K562 (cell line): Measurements from ENCODE around the gene CXCR5. TPM values are rescaled to one million over a fixed set of nuclear protein-coding genes. Genes with fewer than 3 reads are reported as not detected.
A peak's percentile ranks its signal among the peaks of the same experiment; 100 is the strongest.

Source experiments
- ATAC-seq: fragments of 200-7000 bp; cut with Tn5 transposase; 3 replicates; pipeline ENCODE4 v1.9.1; 2020; ENCODE audit warnings: moderate library complexity
- BruUV-seq: library from RNA; stranded (reverse); fragments of 400-500 nt; replicated peaks from 2 replicates; lab custom pipeline; 2021; lab: Mats Ljungman, UMichigan
- CTCF ChIA-PET: fragments of 300-600 bp; formaldehyde crosslinking; extraction: SDS; loops from one replicate; lab custom pipeline; 2021; ENCODE audit warnings: low intra/inter-chr PET ratio; lab: Yijun Ruan, JAX
- POLR2A ChIA-PET: fragments of 300-600, 350-650 bp; sonication (Branson Sonifier 250); formaldehyde crosslinking; extraction: SDS; loops from one replicate; lab custom pipeline; 2021; ENCODE audit warnings: antibody characterized with exemption, inconsistent platforms; lab: Yijun Ruan, JAX
- DNase-seq, 4 experiments: peaks; one replicate each; pipeline versions ENCODE4 v3.0.0 to v3.0.0-alpha.2; 2011 to 2018; ENCODE audit warnings: low spot score in 3 of 4, mixed read lengths in 3 of 4; ENCODE audit errors: extremely low read depth in 1 of 4
- FAIRE-seq: peaks from 2 replicates; lab custom pipeline; 2011; peaks lifted over from hg19 to GRCh38; lab: Jason Lieb, UNC
- H2AFZ ChIP-seq: 2 replicates; pipeline ENCODE4 v1.6.0; 2011; ENCODE audit warnings: low read depth, low read length, control low read depth, inconsistent platforms
- H3K27ac ChIP-seq: fragments of 200-600 bp; 3 replicates; pipeline ENCODE4 v1.8.0; 2011; ENCODE audit warnings: low read depth, mild to moderate bottlenecking, control low read depth, inconsistent platforms, low read length, moderate library complexity, mixed read lengths; ENCODE audit errors: extremely low read depth
- H3K27me3 ChIP-seq, 2 experiments: fragments of 300-600 bp in 1 of 2; 2 replicates in 1 of 2; 3 replicates in 1 of 2; pipeline versions ENCODE4 v1.6.0 to v1.8.0; 2011; ENCODE audit warnings: inconsistent platforms in 2 of 2, low read length in 2 of 2, mild to moderate bottlenecking in 1 of 2, mixed read lengths in 1 of 2, moderate library complexity in 1 of 2; ENCODE audit not compliant: control insufficient read depth in 2 of 2, insufficient read depth in 2 of 2
- H3K36me3 ChIP-seq: fragments of 300-600 bp; 3 replicates; pipeline ENCODE4 v1.8.0; 2011; ENCODE audit warnings: mild to moderate bottlenecking, low read length, inconsistent platforms; ENCODE audit not compliant: control insufficient read depth, insufficient read depth
- H3K4me1 ChIP-seq, 2 experiments: fragments of 200-600 bp in 1 of 2; replicated peaks in 1 of 2; 2 replicates in 1 of 2; 3 replicates in 1 of 2; pipeline versions ENCODE4 v1.5.1 to v1.8.0; 2011; ENCODE audit warnings: inconsistent platforms in 2 of 2, low read length in 2 of 2, mild to moderate bottlenecking in 1 of 2, mixed read lengths in 1 of 2, moderate library complexity in 1 of 2; ENCODE audit not compliant: control insufficient read depth in 2 of 2, insufficient read depth in 2 of 2
- H3K4me2 ChIP-seq: 2 replicates; pipeline ENCODE4 v1.6.1; 2011; ENCODE audit warnings: low read length, control low read depth, inconsistent platforms, mixed read lengths; ENCODE audit not compliant: insufficient read depth
- H3K4me3 ChIP-seq: fragments of 200-600 bp; sonication (generic), shearing (Covaris generic); 2 replicates; pipeline ENCODE4 v1.5.1; 2016; ENCODE audit warnings: control low read depth, inconsistent platforms
- H3K79me2 ChIP-seq: fragments of 200-600 bp; 3 replicates; pipeline ENCODE4 v1.8.0; 2011; ENCODE audit warnings: low read length, inconsistent platforms; ENCODE audit not compliant: control insufficient read depth, insufficient read depth
- H3K9ac ChIP-seq, 2 experiments: 2 replicates each; pipeline versions ENCODE4 v1.6.0 to v1.6.1; 2011; ENCODE audit warnings: low read depth in 2 of 2, low read length in 2 of 2, control low read depth in 1 of 2, inconsistent platforms in 1 of 2, mild to moderate bottlenecking in 1 of 2, mixed read lengths in 1 of 2; ENCODE audit not compliant: insufficient read depth in 1 of 2
- H3K9me1 ChIP-seq: one replicate; pipeline ENCODE4 v1.6.0; 2011; ENCODE audit warnings: inconsistent platforms, mild to moderate bottlenecking, low read length, moderate library complexity; ENCODE audit not compliant: control insufficient read depth, insufficient read depth
- H3K9me3 ChIP-seq: replicated peaks from 2 replicates; pipeline ENCODE4 v1.5.1; 2011; ENCODE audit warnings: low read depth, low read length, inconsistent platforms; ENCODE audit not compliant: control insufficient read depth, insufficient read depth
- H4K20me1 ChIP-seq: replicated peaks from 2 replicates; pipeline ENCODE4 v1.6.1; 2011; ENCODE audit warnings: low read length, inconsistent platforms, mixed read lengths; ENCODE audit not compliant: control insufficient read depth, insufficient read depth
- BHLHE40 ChIP-seq: IDR thresholded peaks from 2 replicates; pipeline ENCODE4 v1.6.1; 2011; ENCODE audit warnings: low read length, improper control_type of control experiment
- CC2D1A ChIP-seq: fragments of 450-650 bp; IDR thresholded peaks from 2 replicates; pipeline ENCODE4 v1.6.1; 2017; ENCODE audit warnings: mild to moderate bottlenecking
- CEBPG ChIP-seq, 3 experiments: fragments of 200-800 bp in 1 of 3; sonication (Bioruptor generic) in 1 of 3; sonication (generic) in 1 of 3; formaldehyde crosslinking in 1 of 3; IDR thresholded peaks in 2 of 3; conservative IDR thresholded peaks in 1 of 3; 2 replicates each; pipeline versions ENCODE4 v1.6.1 to v1.8.0; 2016 to 2022; ENCODE audit warnings: missing compliant biosample characterization in 2 of 3, missing genetic modification characterization in 2 of 3, mild to moderate bottlenecking in 1 of 3, missing genetic modification reagents in 1 of 3
- CGGBP1 ChIP-seq: fragments of 250-450 bp; sonication (Bioruptor Pico); IDR thresholded peaks from 2 replicates; pipeline ENCODE4 v1.9.0; 2021; ENCODE audit warnings: mild to moderate bottlenecking
- EWSR1 ChIP-seq: fragments of 450-650 bp; IDR thresholded peaks from 2 replicates; pipeline ENCODE4 v1.6.1; 2018; ENCODE audit warnings: borderline replicate concordance, mild to moderate bottlenecking, low read depth, moderate library complexity; ENCODE audit not compliant: partially characterized antibody
- HEY1 ChIP-seq: fragments of 250-450 bp; sonication (Bioruptor Pico); IDR thresholded peaks from 2 replicates; pipeline ENCODE4 v1.5.0; 2020; ENCODE audit warnings: mild to moderate bottlenecking, moderate library complexity, borderline replicate concordance
- JUNB ChIP-seq: fragments of 450-650 bp; formaldehyde crosslinking; conservative IDR thresholded peaks from 2 replicates; pipeline ENCODE4 v1.4.0; 2020; ENCODE audit warnings: mild to moderate bottlenecking
- NR2C1 ChIP-seq, 2 experiments: fragments of 450-650 bp; IDR thresholded peaks; 2 replicates each; pipeline ENCODE4 v1.6.1; 2017; ENCODE audit warnings: mild to moderate bottlenecking in 2 of 2, antibody characterized with exemption in 1 of 2, inconsistent platforms in 1 of 2, missing compliant biosample characterization in 1 of 2, missing genetic modification characterization in 1 of 2
- RBBP5 ChIP-seq: fragments of 200-600 bp; sonication (generic); IDR thresholded peaks from 2 replicates; pipeline ENCODE4 v1.6.1; 2012; ENCODE audit warnings: borderline replicate concordance, mild to moderate bottlenecking, low read length, control low read depth, inconsistent platforms; ENCODE audit not compliant: insufficient read depth, poor library complexity, severe bottlenecking
- SRF ChIP-seq, 2 experiments: fragments of 250-450, 450-650 bp in 1 of 2; sonication (Bioruptor Pico) in 1 of 2; sonication (generic) in 1 of 2; formaldehyde crosslinking; IDR thresholded peaks; 2 replicates each; pipeline versions ENCODE4 v1.5.0 to v1.5.1; 2020 to 2022; ENCODE audit warnings: mild to moderate bottlenecking in 1 of 2, missing genetic modification reagents in 1 of 2
- SRSF7 ChIP-seq: fragments of 200-400 bp; formaldehyde crosslinking; optimal IDR thresholded peaks from 2 replicates; pipeline ENCODE3; 2017; ENCODE audit warnings: mild to moderate bottlenecking, low read depth, low read length
- YBX1 ChIP-seq: fragments of 450-650 bp; IDR thresholded peaks from 2 replicates; pipeline ENCODE4 v1.7.1; 2016; ENCODE audit warnings: mild to moderate bottlenecking
- ZNF175 ChIP-seq: fragments of 200-800 bp; sonication (Bioruptor generic); IDR thresholded peaks from 2 replicates; pipeline ENCODE4 v1.6.1; 2016; ENCODE audit warnings: low read depth, mild to moderate bottlenecking, missing genetic modification characterization, missing compliant biosample characterization
- ZNF232 ChIP-seq: sonication (generic); formaldehyde crosslinking; IDR thresholded peaks from 2 replicates; pipeline ENCODE4 v1.8.0; 2022; ENCODE audit warnings: mild to moderate bottlenecking, missing genetic modification reagents
- ZNF592 ChIP-seq: fragments of 450-650 bp; IDR thresholded peaks from 2 replicates; pipeline ENCODE4 v1.6.1; 2017; ENCODE audit warnings: antibody characterized with exemption, mild to moderate bottlenecking
- ZNF76 ChIP-seq: fragments of 250-450 bp; sonication (Bioruptor Pico); IDR thresholded peaks from 2 replicates; pipeline ENCODE4 v1.4.0; 2020; ENCODE audit warnings: mild to moderate bottlenecking, moderate library complexity, borderline replicate concordance
- WGBS: fragments of 100-300 bp; shearing (Covaris generic); methylation state at CpG from one replicate; pipeline ENCODE4 v1.1.6; 2016; ENCODE audit warnings: low coverage, mixed read lengths; ENCODE audit not compliant: insufficient coverage; ENCODE audit errors: missing lambda C conversion rate; 5-methylcytosine and 5-hydroxymethylcytosine counted together
- in situ Hi-C: fragments of 300-500 bp; cut with MboI; formaldehyde crosslinking; loops from 4 replicates; pipeline ENCODE4 v1.15.0; 2018; ENCODE audit warnings: inconsistent platforms, mixed read lengths
- intact Hi-C: fragments of 100-400 bp; cut with micrococcal nuclease; formaldehyde crosslinking; loops from 2 replicates; pipeline ENCODE4 v1.14.2; 2022
- polyA plus RNA-seq, 8 experiments: library from polyadenylated mRNA; depleted of rRNA in 4 of 8; stranded (reverse) in 5 of 8; unstranded in 3 of 8; fragments of >200 nt; fragmentation: Nextera tagmentation in 2 of 8; fragmentation: Illumina TruSeq in 1 of 8; extraction: Ambion mirVana in 2 of 8; extraction: Trizol in 1 of 8; gene quantifications; 2 replicates each; pipeline versions ENCODE4 v1.2.1 to v1.2.3, GENCODE V29; 2011 to 2014; ENCODE audit warnings: inconsistent platforms in 1 of 8, missing spikeins in 1 of 8
- total RNA-seq, 7 experiments: library from RNA; depleted of rRNA in 6 of 7; stranded (reverse); fragments of >200 nt in 6 of 7; fragmentation: Illumina TruSeq in 2 of 7; extraction: Trizol in 2 of 7; gene quantifications; 2 replicates each; pipeline versions ENCODE4 v1.2.1 to v1.2.3, GENCODE V29; 2011 to 2021; ENCODE audit warnings: low replicate concordance in 1 of 7

CXCR5 gene
- total and polyA plus RNA-seq, 9 of the 15 experiments (the other 6 are each of a cell fraction or from before 2014, with no cell fraction given): 0.03 to 0.06 TPM; not detected in 7

GRCh38 chr11:118917481-118918127 is 33.9 kb downstream of the CXCR5 start:
- WGBS: 53% methylated on average over 13 of the region's 13 CpGs
- TF ChIP-seq RBBP5 (no peak), BHLHE40 (no peak), ZNF232 (CRISPR knock-in tag) (no peak), NR2C1 (IDR thresholded peaks at IDR 0.05) (peak; percentile 91), NR2C1 (tag; IDR thresholded peaks at IDR 0.05) (peak; percentile 91), ZNF175 (no peak), ZNF592 (peak; percentile 45; the same call in 1 of the 2 replicates), HEY1 (CRISPR knock-in tag) (no peak), CEBPG (CRISPR knock-in tag; IDR thresholded peaks at IDR 0.05) (no peak), CEBPG (tag; conservative IDR thresholded peaks at IDR 0.05 in 1 of 2, IDR thresholded peaks at IDR 0.05 in 1 of 2) (0 out of 4 replicates have a peak, but pooled peaks of 1 of the 2 experiments have one; percentile 40), EWSR1 (no peak), SRSF7 (no peak), CC2D1A (no peak), SRF (CRISPR knock-in tag; IDR thresholded peaks at IDR 0.05) (no peak), JUNB (CRISPR knock-in tag) (no peak), ZNF76 (CRISPR knock-in tag) (no peak), CGGBP1 (CRISPR knock-in tag) (no peak), YBX1 (no peak)

More at GRCh38 chr11:118917481-118918127, 33.9 kb downstream of the CXCR5 start:
- POLR2A ChIA-PET: interaction anchor here (0.5 to 0.6 kb wide), 2 partner anchors 18 to 170 kb away, joined by 3 to 4 read pairs; no protein-coding TSS in a partner anchor
- FAIRE-seq: no peak
- H3K79me2 ChIP-seq: peaks cover 35% of the 10 kb centered on the region
- H2AFZ ChIP-seq: peak overlapping the region; percentile 90
- ATAC-seq: no peak
- H3K9me3 ChIP-seq: no peaks in the 10 kb centered on the region
- BruUV-seq: no TSS peak
- peak overlapping the region; percentile 75 for H3K4me2 ChIP-seq
- DNase-seq: no peak
- intact Hi-C loops: no loop called here
- peak overlapping the region; percentile 62 to 91; a peak in 3 of 4 replicates for H3K9ac ChIP-seq
- peak overlapping the region; percentile 87 for H3K27ac ChIP-seq
- no peaks in the 10 kb centered on the region for H4K20me1 ChIP-seq
- H3K27me3 ChIP-seq: no peaks in the 10 kb centered on the region
- in situ Hi-C loops: no loop called here
- peaks cover 73 to 84% of the 10 kb centered on the region in 2 experiments for H3K4me1 ChIP-seq
- no peaks in the 10 kb centered on the region for H3K36me3 ChIP-seq
- H3K4me3 ChIP-seq: no peak overlapping the region
- H3K9me1 ChIP-seq: peaks cover 2% of the 10 kb centered on the region
- CTCF ChIA-PET: no interaction called here
